OCI-LY1 (cell line): ENCODE data around the gene KIF20A.

Experiments
- EZH2 ChIP-seq: fragments of 200-600 bp; sonication (generic), shearing (Covaris generic); IDR thresholded peaks from 2 replicates; pipeline ENCODE4 v1.8.0; 2017; ENCODE audit warnings: borderline replicate concordance, mixed run types, mild to moderate bottlenecking, antibody characterized with exemption, low read length, moderate library complexity, mixed read lengths
- TF ChIP-seq, protein P1 (sequence below): fragments of 200-600 bp; sonication (generic), shearing (Covaris generic); IDR thresholded peaks from 2 replicates; pipeline ENCODE4 v1.5.1; 2017; ENCODE audit warnings: mild to moderate bottlenecking, antibody characterized with exemption, low read length, moderate library complexity, mixed read lengths

DNA sequence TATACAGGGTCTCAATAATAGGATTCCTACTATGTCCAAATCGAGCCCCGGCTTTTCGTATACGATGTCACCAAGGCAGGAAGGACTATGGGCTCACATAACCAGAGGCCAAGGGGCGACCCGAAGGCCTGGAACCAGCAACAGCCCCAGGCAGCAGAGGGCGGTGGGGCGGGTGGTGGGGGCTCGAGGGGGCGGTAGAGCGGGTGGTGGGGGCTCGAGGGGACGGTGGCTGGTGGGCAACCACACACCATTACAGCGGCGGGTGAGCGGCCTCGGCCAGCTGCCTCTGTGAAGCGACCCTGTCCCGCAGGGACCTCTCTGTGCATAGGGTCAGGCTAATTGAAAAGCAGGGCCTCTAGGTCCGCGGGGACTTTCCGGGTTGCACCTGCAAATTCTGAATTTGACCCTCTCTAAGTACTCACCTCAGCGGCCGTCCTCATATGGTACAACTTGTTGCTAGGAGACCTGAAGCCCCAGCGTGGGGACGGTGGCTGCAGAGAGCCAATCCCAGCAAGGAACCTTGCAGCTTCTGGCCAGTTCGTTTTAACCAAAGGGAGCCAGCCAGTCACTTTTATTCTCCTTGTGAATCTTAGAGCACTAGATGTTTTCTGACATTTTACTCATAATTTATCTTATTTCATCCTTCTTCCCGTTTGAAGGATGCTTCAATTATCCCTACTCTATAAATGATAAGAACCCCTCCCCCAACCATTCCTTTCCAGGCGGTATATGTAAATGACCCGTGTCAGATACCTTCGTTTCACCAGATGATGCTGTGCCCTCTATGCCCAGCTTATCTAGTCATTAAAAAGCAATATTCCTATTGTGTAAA, 39.7 kb upstream of the KIF20A start, which contains the start of gene NME5:
- TF ChIP-seq, protein P1, sequence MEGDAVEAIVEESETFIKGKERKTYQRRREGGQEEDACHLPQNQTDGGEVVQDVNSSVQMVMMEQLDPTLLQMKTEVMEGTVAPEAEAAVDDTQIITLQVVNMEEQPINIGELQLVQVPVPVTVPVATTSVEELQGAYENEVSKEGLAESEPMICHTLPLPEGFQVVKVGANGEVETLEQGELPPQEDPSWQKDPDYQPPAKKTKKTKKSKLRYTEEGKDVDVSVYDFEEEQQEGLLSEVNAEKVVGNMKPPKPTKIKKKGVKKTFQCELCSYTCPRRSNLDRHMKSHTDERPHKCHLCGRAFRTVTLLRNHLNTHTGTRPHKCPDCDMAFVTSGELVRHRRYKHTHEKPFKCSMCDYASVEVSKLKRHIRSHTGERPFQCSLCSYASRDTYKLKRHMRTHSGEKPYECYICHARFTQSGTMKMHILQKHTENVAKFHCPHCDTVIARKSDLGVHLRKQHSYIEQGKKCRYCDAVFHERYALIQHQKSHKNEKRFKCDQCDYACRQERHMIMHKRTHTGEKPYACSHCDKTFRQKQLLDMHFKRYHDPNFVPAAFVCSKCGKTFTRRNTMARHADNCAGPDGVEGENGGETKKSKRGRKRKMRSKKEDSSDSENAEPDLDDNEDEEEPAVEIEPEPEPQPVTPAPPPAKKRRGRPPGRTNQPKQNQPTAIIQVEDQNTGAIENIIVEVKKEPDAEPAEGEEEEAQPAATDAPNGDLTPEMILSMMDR = no peak
- no peak for TF ChIP-seq EZH2
